Measurements from ENCODE around the gene PFDN4. TPM values are rescaled to one million over a fixed set of nuclear protein-coding genes. Genes with fewer than 3 reads are reported as not detected.

Gene PFDN4
- total and polyA plus RNA-seq, 2 of the 4 experiments (the other 2 are of a cell fraction): 14.9 to 93.2 TPM

GRCh38 chr20:54268941-54269340 lies 61.1 kb downstream of the PFDN4 start:
- no peak for DNase-seq
- Histone ChIP-seq H2BK5ac (ENCODE audit: low read depth, low read length, poor library complexity, severe bottlenecking) (no peak overlapping the region), H2AK9ac (replicated peaks; ENCODE audit: low read depth, low read length, poor library complexity) (no peak overlapping the region), H2AK5ac (ENCODE audit: low read depth, low read length) (no peak overlapping the region), H3K9ac (ENCODE audit: low read depth, low read length) (no peak overlapping the region), H3K18ac (ENCODE audit: low read depth, low read length) (no peak overlapping the region), H4K91ac (ENCODE audit: insufficient read depth, low read depth, low read length) (no peak overlapping the region), H3K4ac (ENCODE audit: low read depth, low read length) (no peak overlapping the region), H2BK120ac (ENCODE audit: low read depth, low read length) (no peak overlapping the region), H3K27me3 (ENCODE audit: control insufficient read depth, insufficient read depth, low read length) (peaks cover 2% of the 10 kb centered on the region), H4K5ac (ENCODE audit: low read depth, low read length) (no peak overlapping the region), H3K4me2 (ENCODE audit: low read depth, low read length) (no peak overlapping the region), H3K56ac (ENCODE audit: extremely low read depth, insufficient read depth, low read length) (no peak overlapping the region), H3K36me3 (ENCODE audit: control insufficient read depth, insufficient read depth, low read length) (no peaks in the 10 kb centered on the region), H2BK20ac (ENCODE audit: low read depth, low read length) (no peak overlapping the region), H2BK15ac (ENCODE audit: low read depth, low read length) (no peak overlapping the region), H4K8ac (ENCODE audit: low read depth in 2 of 2, low read length in 2 of 2) (no peak overlapping the region), H4K20me1 (ENCODE audit: insufficient read depth, low read length) (no peaks in the 10 kb centered on the region), H3K14ac (replicated peaks; ENCODE audit: low read depth, low read length) (no peak overlapping the region), H3K79me1 (ENCODE audit: low read depth in 1 of 2, low read length in 2 of 2) (no peaks in the 10 kb centered on the region), H3K4me3 (ENCODE audit: insufficient read depth, low read depth, low read length) (no peak overlapping the region), H3K9me1 (ENCODE audit: insufficient read depth, low read length) (peaks cover 2% of the 10 kb centered on the region; the same call in 1 of the 2 replicates), H3K27ac (ENCODE audit: insufficient read depth, low read length) (no peak overlapping the region), H3K4me1 (ENCODE audit: control insufficient read depth, insufficient read depth, low read length) (no peaks in the 10 kb centered on the region), H3K9me3 (ENCODE audit: control insufficient read depth, insufficient read depth, low read length) (no peaks in the 10 kb centered on the region), H3K23ac (ENCODE audit: low read depth, low read length) (no peak overlapping the region), H2AFZ (replicated peaks; ENCODE audit: low read length, poor library complexity) (no peak overlapping the region)
- WGBS, 2 experiments (ENCODE audit: extremely low coverage in 2 of 2, insufficient read length in 1 of 2): no CpG with 5 or more reads among the region's 2 CpGs
- dilution Hi-C loops (cut with HindIII; ENCODE audit: low sequenced_read_pairs, unreplicated experiment) (no loop called here), in situ Hi-C loops (cut with MboI; ENCODE audit: low sequenced_read_pairs) (no loop called here), intact Hi-C loops (cut with micrococcal nuclease) (no loop called here)
- ChIA-PET CTCF (interaction anchor here (0.8 kb wide), 1 partner anchor 11 kb away, joined by 3 read pairs; no protein-coding TSS in a partner anchor), POLR2A (ENCODE audit: unreplicated experiment) (no interaction called here)
- no peak for ATAC-seq (ENCODE audit: low read depth)
- TF ChIP-seq MAZ (IDR thresholded peaks at IDR 0.05; ENCODE audit: borderline replicate concordance, low read depth, low read length) (no peak), MAFK (IDR thresholded peaks at IDR 0.05; ENCODE audit: low read depth, low read length) (no peak), RCOR1 (IDR thresholded peaks at IDR 0.05; ENCODE audit: insufficient replicate concordance, low read length) (no peak), USF2 (IDR thresholded peaks at IDR 0.05; ENCODE audit: low read depth, low read length) (no peak), FOS (IDR thresholded peaks at IDR 0.05; ENCODE audit: low read depth, low read length) (no peak)
- BruUV-seq (replicated peaks): no TSS peak

Other genes starting within 250 kb of the PFDN4 start
- gene BCAS1, start 137.5 kb upstream of the PFDN4 start, total RNA-seq (2012; rRNA removed): under 0.01 TPM in 2 replicates
- gene BCAS1, start 137.5 kb upstream of the PFDN4 start, polyA plus RNA-seq (2012; rRNA removed): not detected in 2 replicates
- not detected in 2 replicates for gene CYP24A1, start 34.1 kb upstream of the PFDN4 start, total RNA-seq (2012; rRNA removed)
- gene CYP24A1, start 34.1 kb upstream of the PFDN4 start, polyA plus RNA-seq (2012; rRNA removed): not detected in 2 replicates